GM12878 (cell line): ENCODE measurements around the gene DPYSL4. TPM values are rescaled to one million over a fixed set of nuclear protein-coding genes. Genes with fewer than 3 reads are reported as not detected.

Experiments used
- ATAC-seq: fragments of 200-7000 bp; cut with Tn5 transposase; 3 replicates; pipeline ENCODE4 v1.9.1; 2020; ENCODE audit warnings: mild to moderate bottlenecking, moderate library complexity
- BruUV-seq: library from RNA; stranded (reverse); fragments of 400-500 nt; replicated peaks from 2 replicates; lab custom pipeline; 2021; lab: Mats Ljungman, UMichigan
- CTCF ChIA-PET: fragments of 300-600 bp; sonication (Branson Sonifier 250); formaldehyde crosslinking; extraction: SDS; loops from one replicate; lab custom pipeline; 2021; ENCODE audit warnings: inconsistent platforms; lab: Yijun Ruan, JAX
- POLR2A ChIA-PET: fragments of 350-600 bp; formaldehyde crosslinking; extraction: SDS; loops from one replicate; lab custom pipeline; 2021; ENCODE audit warnings: inconsistent platforms; lab: Charles Lee
- RAD21 ChIA-PET: fragments of 300-600 bp; sonication (Branson Sonifier 250); formaldehyde crosslinking; loops from one replicate; lab custom pipeline; 2023; ENCODE audit warnings: antibody characterized with exemption; ENCODE audit not compliant: unreplicated experiment; lab: Charles Lee
- SMC1A ChIA-PET: fragments of 300-600 bp; sonication (Branson Sonifier 250); formaldehyde crosslinking; loops from one replicate; lab custom pipeline; 2023; ENCODE audit not compliant: unreplicated experiment, uncharacterized antibody; lab: Charles Lee
- DNase-seq: peaks from one replicate; pipeline ENCODE4 v3.0.0-alpha.2; 2011; ENCODE audit warnings: low read depth, low spot score
- FAIRE-seq: peaks from 3 replicates; lab custom pipeline; 2011; peaks lifted over from hg19 to GRCh38; lab: Jason Lieb, UNC
- H2AFZ ChIP-seq: 2 replicates; pipeline ENCODE4 v1.6.0; 2011; ENCODE audit warnings: low read depth, low read length, control low read depth; ENCODE audit not compliant: control insufficient read depth
- H3K27ac ChIP-seq: 2 replicates; pipeline ENCODE4 v1.5.1; 2011; ENCODE audit warnings: control low read depth; ENCODE audit not compliant: control insufficient read depth, insufficient read depth
- H3K27me3 ChIP-seq, 2 experiments: replicated peaks in 1 of 2; 2 replicates each; pipeline versions ENCODE4 v1.6.0 to v1.6.1; 2011; ENCODE audit warnings: low read length in 1 of 2; ENCODE audit not compliant: control insufficient read depth in 2 of 2, insufficient read depth in 2 of 2
- H3K36me3 ChIP-seq, 2 experiments: 2 replicates each; pipeline ENCODE4 v1.5.1; 2011; ENCODE audit warnings: low read length in 1 of 2; ENCODE audit not compliant: control insufficient read depth in 2 of 2, insufficient read depth in 2 of 2
- H3K4me1 ChIP-seq: 2 replicates; pipeline ENCODE4 v1.6.1; 2011; ENCODE audit warnings: mild to moderate bottlenecking, low read length, moderate library complexity, mixed read lengths; ENCODE audit not compliant: control insufficient read depth, insufficient read depth
- H3K4me2 ChIP-seq: 2 replicates; pipeline ENCODE4 v1.6.0; 2011; ENCODE audit warnings: control low read depth; ENCODE audit not compliant: control insufficient read depth, insufficient read depth
- H3K4me3 ChIP-seq: fragments of 200-600 bp; sonication (generic); 2 replicates; pipeline ENCODE4 v1.5.1; 2016
- H3K79me2 ChIP-seq: 2 replicates; pipeline ENCODE4 v1.6.0; 2011; ENCODE audit warnings: low read length; ENCODE audit not compliant: control insufficient read depth, insufficient read depth
- H3K9ac ChIP-seq: 2 replicates; pipeline ENCODE4 v1.8.0; 2011; ENCODE audit warnings: low read length, control low read depth, mixed read lengths; ENCODE audit not compliant: control insufficient read depth, insufficient read depth
- H3K9me3 ChIP-seq: replicated peaks from 3 replicates; pipeline ENCODE4 v1.5.1; 2011; ENCODE audit warnings: mild to moderate bottlenecking, low read length; ENCODE audit not compliant: control insufficient read depth, insufficient read depth
- H4K20me1 ChIP-seq: 2 replicates; pipeline ENCODE4 v1.6.0; 2011; ENCODE audit not compliant: control insufficient read depth, insufficient read depth
- CBX5 ChIP-seq: sonication (generic); IDR thresholded peaks from 2 replicates; pipeline ENCODE4 v1.6.1; 2016; ENCODE audit warnings: low read depth, moderate library complexity, mild to moderate bottlenecking, inconsistent platforms
- CREB1 ChIP-seq: IDR thresholded peaks from 2 replicates; pipeline ENCODE4 v1.6.1; 2012; ENCODE audit warnings: low read depth, mild to moderate bottlenecking, inconsistent platforms
- DPF2 ChIP-seq: fragments of 450-650 bp; IDR thresholded peaks from 2 replicates; pipeline ENCODE4 v1.6.1; 2017; ENCODE audit warnings: mild to moderate bottlenecking
- JUNB ChIP-seq: IDR thresholded peaks from 2 replicates; pipeline ENCODE4 v1.6.1; 2016; ENCODE audit warnings: antibody characterized with exemption, mild to moderate bottlenecking
- NFYB ChIP-seq: IDR thresholded peaks from 2 replicates; pipeline ENCODE4 v1.6.1; 2011; ENCODE audit warnings: low read depth, mild to moderate bottlenecking, low read length, improper control_type of control experiment, moderate library complexity; ENCODE audit not compliant: insufficient read depth
- NR2F1 ChIP-seq: fragments of 450-650 bp; conservative IDR thresholded peaks from 2 replicates; pipeline ENCODE4 v1.6.1; 2017; ENCODE audit warnings: mild to moderate bottlenecking
- SIX5 ChIP-seq: IDR thresholded peaks from 2 replicates; pipeline ENCODE4 v1.6.1; 2011; ENCODE audit warnings: mild to moderate bottlenecking, low read depth, low read length, moderate library complexity; ENCODE audit not compliant: severe bottlenecking
- SMAD1 ChIP-seq: fragments of 450-650 bp; IDR thresholded peaks from 2 replicates; pipeline ENCODE4 v1.6.1; 2018; ENCODE audit warnings: mild to moderate bottlenecking, low read depth; ENCODE audit not compliant: partially characterized antibody
- SP1 ChIP-seq: IDR thresholded peaks from one replicate; pipeline ENCODE4 v1.6.1; 2011; ENCODE audit warnings: low read depth, low read length
- WRNIP1 ChIP-seq: IDR thresholded peaks from 2 replicates; pipeline ENCODE4 v1.6.1; 2011; ENCODE audit warnings: low read depth, low read length, improper control_type of control experiment, borderline replicate concordance
- ZNF207 ChIP-seq: fragments of 450-650 bp; IDR thresholded peaks from 2 replicates; pipeline ENCODE4 v1.6.1; 2014; ENCODE audit warnings: antibody characterized with exemption, mild to moderate bottlenecking, borderline replicate concordance
- WGBS: methylation state at CpG from one replicate; pipeline ENCODE4 v1.1.6; 2016; ENCODE audit warnings: low lambda C conversion rate; ENCODE audit not compliant: insufficient replicate concordance, insufficient coverage; ENCODE audit errors: missing lambda C conversion rate; 5-methylcytosine and 5-hydroxymethylcytosine counted together
- in situ Hi-C: fragments of 300-500 bp; cut with MboI; formaldehyde crosslinking; loops from 9 replicates; pipeline ENCODE4 v1.14.3; 2018; ENCODE audit warnings: mixed read lengths
- intact Hi-C: fragments of 100-400 bp; cut with micrococcal nuclease; formaldehyde crosslinking; loops from one replicate; pipeline ENCODE4 v1.14.2; 2022; ENCODE audit not compliant: unreplicated experiment
- polyA plus RNA-seq, 11 experiments: library from polyadenylated mRNA; depleted of rRNA in 4 of 11; unstranded in 6 of 11; stranded (reverse) in 5 of 11; fragments of >200 nt; fragmentation: Nextera tagmentation in 4 of 11; fragmentation: Illumina TruSeq in 1 of 11; extraction: Ambion mirVana in 4 of 11; extraction: Trizol in 1 of 11; gene quantifications; 1 replicate in 1 of 11; 2 replicates in 10 of 11; pipeline versions ENCODE4 v1.2.1 to v1.2.3, GENCODE V29; 2011 to 2016; ENCODE audit warnings: inconsistent platforms in 2 of 11, missing spikeins in 2 of 11, low read depth in 1 of 11
- total RNA-seq, 4 experiments: library from RNA; depleted of rRNA in 3 of 4; stranded (reverse); fragments of >200 nt in 3 of 4; fragmentation: Illumina TruSeq in 1 of 4; extraction: Trizol in 1 of 4; gene quantifications; 2 replicates each; pipeline versions ENCODE4 v1.2.1 to v1.2.3, GENCODE V29; 2013 to 2021
- TF ChIP-seq, protein P1 (sequence below): fragments of 150-350 bp; IDR thresholded peaks from 2 replicates; pipeline ENCODE4 v1.6.1; 2014; ENCODE audit warnings: mild to moderate bottlenecking, low read depth, low read length
- TF ChIP-seq, protein P2 (sequence below): IDR thresholded peaks from 2 replicates; pipeline ENCODE4 v1.6.1; 2011; ENCODE audit warnings: low read depth, low read length, improper control_type of control experiment, borderline replicate concordance
- TF ChIP-seq, protein P3 (sequence below): IDR thresholded peaks from 2 replicates; pipeline ENCODE4 v1.6.1; 2011; ENCODE audit warnings: borderline replicate concordance, low read depth, mild to moderate bottlenecking, moderate library complexity, low read length; ENCODE audit not compliant: insufficient read depth, poor library complexity, severe bottlenecking
- TF ChIP-seq, protein P4 (sequence below): fragments of 450-650 bp; conservative IDR thresholded peaks from 2 replicates; pipeline ENCODE4 v1.6.1; 2017; ENCODE audit warnings: mild to moderate bottlenecking, moderate library complexity

The DPYSL4 gene
- total and polyA plus RNA-seq, 10 of the 15 experiments (the other 5 are each of a cell fraction or from before 2014, with no cell fraction given), result 0.10 to 0.21 TPM; not detected in 8

DNA sequence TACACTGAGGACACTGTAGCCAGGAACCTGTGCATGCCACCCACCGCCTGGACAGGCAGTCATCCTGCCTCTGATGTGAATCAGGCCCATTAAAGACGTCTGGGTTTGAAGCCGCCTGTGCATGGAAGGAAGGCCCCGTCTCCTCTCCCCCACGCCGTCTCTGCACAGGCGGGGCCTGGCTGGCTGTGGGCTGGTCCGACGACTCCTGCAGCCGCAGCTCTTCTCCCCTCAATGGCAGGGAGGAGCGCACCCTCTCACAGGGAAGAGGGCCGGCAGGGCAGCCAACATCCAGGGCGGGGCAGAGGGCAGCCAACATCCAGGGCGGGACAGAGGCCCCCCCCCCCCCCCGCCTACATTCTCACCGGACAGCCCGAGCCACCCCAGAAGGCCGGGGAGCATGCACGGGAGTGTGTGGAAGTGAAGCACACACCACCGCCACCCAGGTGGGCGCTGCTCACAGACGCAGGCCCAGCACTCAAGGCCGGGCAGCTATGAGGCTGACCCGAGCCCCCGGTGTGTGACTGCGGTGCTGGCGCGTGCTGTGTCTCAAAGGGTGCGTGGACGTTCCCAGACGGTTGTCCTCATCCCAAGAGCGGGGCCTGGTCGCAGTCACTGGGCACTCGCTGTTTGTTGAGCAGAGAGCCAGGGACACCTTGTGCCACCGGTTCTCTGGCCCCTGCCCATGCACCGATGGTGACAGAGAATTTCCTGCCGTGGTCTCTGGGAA, 19.1 kb downstream of the DPYSL4 start:
- H4K20me1 ChIP-seq, result no peaks in the 10 kb centered on the region
- H3K9me3 ChIP-seq, result no peaks in the 10 kb centered on the region
- DNase-seq, result no peak
- ATAC-seq, result no peak
- H3K36me3 ChIP-seq, result no peaks in the 10 kb centered on the region
- BruUV-seq, result no TSS peak
- TF ChIP-seq, protein P1, sequence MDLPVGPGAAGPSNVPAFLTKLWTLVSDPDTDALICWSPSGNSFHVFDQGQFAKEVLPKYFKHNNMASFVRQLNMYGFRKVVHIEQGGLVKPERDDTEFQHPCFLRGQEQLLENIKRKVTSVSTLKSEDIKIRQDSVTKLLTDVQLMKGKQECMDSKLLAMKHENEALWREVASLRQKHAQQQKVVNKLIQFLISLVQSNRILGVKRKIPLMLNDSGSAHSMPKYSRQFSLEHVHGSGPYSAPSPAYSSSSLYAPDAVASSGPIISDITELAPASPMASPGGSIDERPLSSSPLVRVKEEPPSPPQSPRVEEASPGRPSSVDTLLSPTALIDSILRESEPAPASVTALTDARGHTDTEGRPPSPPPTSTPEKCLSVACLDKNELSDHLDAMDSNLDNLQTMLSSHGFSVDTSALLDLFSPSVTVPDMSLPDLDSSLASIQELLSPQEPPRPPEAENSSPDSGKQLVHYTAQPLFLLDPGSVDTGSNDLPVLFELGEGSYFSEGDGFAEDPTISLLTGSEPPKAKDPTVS, result no peak
- TF ChIP-seq NFYB (no peak), SIX5 (no peak), WRNIP1 (no peak), SP1 (no peak), ZNF207 (no peak), JUNB (no peak), DPF2 (no peak), SMAD1 (no peak), NR2F1 (no peak), CBX5 (no peak), CREB1 (no peak)
- TF ChIP-seq, protein P2, sequence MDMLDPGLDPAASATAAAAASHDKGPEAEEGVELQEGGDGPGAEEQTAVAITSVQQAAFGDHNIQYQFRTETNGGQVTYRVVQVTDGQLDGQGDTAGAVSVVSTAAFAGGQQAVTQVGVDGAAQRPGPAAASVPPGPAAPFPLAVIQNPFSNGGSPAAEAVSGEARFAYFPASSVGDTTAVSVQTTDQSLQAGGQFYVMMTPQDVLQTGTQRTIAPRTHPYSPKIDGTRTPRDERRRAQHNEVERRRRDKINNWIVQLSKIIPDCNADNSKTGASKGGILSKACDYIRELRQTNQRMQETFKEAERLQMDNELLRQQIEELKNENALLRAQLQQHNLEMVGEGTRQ, result no peak
- TF ChIP-seq, protein P3, sequence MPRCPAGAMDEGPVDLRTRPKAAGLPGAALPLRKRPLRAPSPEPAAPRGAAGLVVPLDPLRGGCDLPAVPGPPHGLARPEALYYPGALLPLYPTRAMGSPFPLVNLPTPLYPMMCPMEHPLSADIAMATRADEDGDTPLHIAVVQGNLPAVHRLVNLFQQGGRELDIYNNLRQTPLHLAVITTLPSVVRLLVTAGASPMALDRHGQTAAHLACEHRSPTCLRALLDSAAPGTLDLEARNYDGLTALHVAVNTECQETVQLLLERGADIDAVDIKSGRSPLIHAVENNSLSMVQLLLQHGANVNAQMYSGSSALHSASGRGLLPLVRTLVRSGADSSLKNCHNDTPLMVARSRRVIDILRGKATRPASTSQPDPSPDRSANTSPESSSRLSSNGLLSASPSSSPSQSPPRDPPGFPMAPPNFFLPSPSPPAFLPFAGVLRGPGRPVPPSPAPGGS, result no peak
- TF ChIP-seq, protein P4, sequence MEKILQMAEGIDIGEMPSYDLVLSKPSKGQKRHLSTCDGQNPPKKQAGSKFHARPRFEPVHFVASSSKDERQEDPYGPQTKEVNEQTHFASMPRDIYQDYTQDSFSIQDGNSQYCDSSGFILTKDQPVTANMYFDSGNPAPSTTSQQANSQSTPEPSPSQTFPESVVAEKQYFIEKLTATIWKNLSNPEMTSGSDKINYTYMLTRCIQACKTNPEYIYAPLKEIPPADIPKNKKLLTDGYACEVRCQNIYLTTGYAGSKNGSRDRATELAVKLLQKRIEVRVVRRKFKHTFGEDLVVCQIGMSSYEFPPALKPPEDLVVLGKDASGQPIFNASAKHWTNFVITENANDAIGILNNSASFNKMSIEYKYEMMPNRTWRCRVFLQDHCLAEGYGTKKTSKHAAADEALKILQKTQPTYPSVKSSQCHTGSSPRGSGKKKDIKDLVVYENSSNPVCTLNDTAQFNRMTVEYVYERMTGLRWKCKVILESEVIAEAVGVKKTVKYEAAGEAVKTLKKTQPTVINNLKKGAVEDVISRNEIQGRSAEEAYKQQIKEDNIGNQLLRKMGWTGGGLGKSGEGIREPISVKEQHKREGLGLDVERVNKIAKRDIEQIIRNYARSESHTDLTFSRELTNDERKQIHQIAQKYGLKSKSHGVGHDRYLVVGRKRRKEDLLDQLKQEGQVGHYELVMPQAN, result no peak
- intact Hi-C loops (no loop called here), in situ Hi-C loops (no loop called here)
- H2AFZ ChIP-seq, result no peak overlapping the region
- ChIA-PET RAD21 (no interaction called here), POLR2A (no interaction called here), CTCF (no interaction called here), SMC1A (no interaction called here)
- no peak overlapping the region for H3K4me3 ChIP-seq
- no peak overlapping the region for H3K27ac ChIP-seq
- no peaks in the 10 kb centered on the region for H3K79me2 ChIP-seq
- H3K27me3 ChIP-seq, result no peaks in the 10 kb centered on the region
- no peaks in the 10 kb centered on the region for H3K4me1 ChIP-seq
- no peak overlapping the region for H3K4me2 ChIP-seq
- WGBS, result 50% methylated on average over 27 of the region's 37 CpGs
- no peak overlapping the region for H3K9ac ChIP-seq
- no peak for FAIRE-seq
